KBM-7 (cell line): Measurements from ENCODE around the gene FBN2.

ENCODE experiments used
- DNase-seq: peaks from one replicate; pipeline ENCODE4 v3.0.0-alpha.2; 2015
- in situ Hi-C: fragments of 300-500 bp; cut with MboI; formaldehyde crosslinking; loops from 2 replicates; pipeline ENCODE4 v1.14.3; 2020; ENCODE audit warnings: low sequenced_read_pairs, low pct_unique_long_range_greater_than_20kb, mixed read lengths

FBN2 gene

DNA sequence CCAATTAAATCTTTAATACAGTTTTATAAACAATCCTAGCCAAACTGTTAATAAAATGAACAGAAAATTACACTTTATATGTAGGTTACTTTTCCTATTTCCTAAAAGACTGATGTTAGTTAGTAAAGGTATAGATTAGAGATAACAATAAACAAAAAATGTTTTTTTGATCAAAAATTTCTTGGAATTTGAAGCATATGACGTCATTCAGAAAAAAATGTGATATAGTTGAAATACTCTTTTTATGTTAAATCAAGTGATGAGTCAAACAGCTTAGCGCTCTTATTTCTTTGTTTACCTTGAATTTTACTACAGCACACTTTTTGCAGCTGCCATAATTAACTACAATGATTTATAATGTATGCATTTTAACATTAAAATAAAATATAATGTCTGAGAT, 258.7 kb downstream of the FBN2 start:
- in situ Hi-C loops = no loop called here

DNA sequence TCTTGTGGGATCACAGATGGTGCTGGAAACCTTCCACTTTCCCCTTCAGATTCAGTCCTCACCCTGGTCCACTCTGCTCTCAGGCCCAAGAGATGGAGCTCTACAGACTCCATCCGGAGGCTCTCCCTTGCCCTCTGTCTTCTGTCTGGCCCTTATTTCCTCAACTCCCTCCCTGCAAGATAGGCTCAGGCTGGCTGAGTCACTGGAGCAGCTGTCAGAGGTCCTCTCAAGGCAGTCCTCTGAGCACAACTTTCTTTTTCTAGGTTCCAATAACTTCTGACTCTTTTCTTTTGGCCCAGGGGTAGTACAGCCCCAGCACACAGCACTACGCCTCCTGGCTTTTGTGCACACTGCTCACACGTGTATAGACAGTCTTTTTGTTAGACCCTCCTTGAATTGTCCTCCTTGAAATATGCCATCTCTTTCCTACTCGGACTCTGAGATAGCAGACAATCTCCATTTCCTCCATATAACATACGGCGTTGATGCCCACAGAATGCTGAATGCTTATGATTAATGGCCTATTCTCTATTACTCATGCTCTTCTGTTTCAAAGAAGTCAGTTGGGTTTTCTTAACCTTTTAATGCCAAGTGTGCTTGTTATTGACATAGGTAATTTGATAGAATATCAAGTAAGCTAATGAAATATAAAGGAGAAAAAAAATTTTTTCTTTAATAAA, 261.4 kb downstream of the FBN2 start:
- no peak for DNase-seq
- in situ Hi-C loops = no loop called here

More for the DNA sequence above, 258.7 kb downstream of the FBN2 start:
- no peak for DNase-seq

DNA sequence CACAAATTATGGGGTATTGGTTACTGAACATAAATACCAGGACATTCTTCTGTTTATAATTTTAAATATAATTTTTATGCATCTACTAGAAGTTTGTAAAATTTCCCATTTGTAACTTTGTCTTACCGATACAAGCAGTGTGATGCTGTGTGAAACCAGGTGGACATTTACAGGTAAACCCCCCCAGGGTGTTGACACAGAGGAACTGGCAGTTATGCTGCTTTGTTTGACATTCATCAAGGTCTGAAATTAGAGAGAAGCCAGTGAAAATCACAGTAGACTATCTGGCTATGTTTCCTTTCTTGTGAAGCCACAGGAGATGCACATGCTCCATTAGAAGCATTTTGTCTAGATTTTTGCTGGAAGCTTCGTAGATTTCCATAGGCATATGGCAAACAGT, 263.6 kb downstream of the FBN2 start:
- no peak for DNase-seq
- in situ Hi-C loops = no loop called here

DNA sequence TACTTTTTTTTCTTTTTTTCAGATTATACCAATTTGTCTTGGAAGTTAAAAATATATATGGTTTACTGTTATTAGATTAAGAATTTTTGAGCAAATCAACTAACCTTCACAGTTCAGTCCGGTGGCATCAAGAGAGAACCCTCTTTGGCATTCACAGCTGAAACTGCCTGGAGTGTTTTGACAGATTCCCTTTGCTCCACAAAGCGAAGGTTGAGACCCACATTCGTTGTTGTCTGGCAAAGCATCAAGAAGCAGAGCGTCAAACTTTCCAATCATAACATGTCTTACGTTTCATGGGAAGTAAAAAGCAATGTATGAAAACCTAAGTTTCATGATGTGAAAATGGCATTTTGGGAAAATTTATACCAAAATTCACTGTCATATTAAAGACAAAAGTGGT, 264.3 kb downstream of the FBN2 start:
- in situ Hi-C loops = no loop called here
- DNase-seq = no peak

DNA sequence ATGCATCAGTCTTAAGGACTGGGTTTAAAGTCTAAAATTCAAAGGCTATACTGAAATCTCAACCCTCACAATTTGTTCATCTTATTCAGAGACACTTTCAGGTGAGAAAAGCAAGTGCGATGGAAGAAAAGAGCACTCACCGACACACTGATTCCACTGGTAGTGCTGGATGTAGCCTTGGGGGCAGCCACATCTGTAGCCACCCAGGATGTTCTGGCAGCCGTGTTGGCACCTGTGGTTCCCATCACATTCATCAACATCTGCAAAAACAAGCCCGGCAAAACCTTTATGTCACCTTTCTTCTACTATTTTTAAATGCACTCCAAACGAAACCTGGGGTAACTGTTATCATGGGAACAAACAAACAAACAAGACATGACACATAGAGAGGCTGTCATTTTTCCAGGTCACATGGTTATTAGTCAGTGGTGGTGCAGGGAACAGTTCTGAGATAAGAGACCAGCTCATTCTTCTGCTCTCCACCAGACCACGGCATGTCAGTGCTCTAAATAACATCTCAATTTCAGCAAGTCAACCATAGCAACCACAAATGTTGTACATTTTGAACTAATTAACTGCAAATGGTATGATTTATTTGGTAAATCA, 266.1 kb downstream of the FBN2 start:
- DNase-seq = no peak
- in situ Hi-C loops = no loop called here

DNA sequence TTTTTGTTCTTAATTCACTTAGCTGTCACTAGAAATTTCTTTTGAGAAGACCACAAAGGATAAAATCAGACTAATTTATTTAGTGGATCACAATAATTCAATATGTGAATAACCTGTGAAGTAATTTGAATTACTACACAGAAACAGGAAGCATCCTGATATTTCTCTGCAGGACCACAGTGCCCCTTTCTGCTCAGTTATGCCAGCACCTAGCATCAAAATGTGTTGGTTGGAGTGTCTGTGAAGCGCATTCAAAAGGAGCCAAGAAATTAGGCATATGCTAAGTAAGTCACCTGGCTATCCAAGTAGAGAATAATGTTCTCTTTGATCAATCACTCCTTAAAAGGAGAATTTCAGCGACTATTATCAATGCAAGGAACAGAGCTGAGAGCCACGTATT, 267.0 kb downstream of the FBN2 start:
- DNase-seq = no peak
- in situ Hi-C loops = no loop called here

DNA sequence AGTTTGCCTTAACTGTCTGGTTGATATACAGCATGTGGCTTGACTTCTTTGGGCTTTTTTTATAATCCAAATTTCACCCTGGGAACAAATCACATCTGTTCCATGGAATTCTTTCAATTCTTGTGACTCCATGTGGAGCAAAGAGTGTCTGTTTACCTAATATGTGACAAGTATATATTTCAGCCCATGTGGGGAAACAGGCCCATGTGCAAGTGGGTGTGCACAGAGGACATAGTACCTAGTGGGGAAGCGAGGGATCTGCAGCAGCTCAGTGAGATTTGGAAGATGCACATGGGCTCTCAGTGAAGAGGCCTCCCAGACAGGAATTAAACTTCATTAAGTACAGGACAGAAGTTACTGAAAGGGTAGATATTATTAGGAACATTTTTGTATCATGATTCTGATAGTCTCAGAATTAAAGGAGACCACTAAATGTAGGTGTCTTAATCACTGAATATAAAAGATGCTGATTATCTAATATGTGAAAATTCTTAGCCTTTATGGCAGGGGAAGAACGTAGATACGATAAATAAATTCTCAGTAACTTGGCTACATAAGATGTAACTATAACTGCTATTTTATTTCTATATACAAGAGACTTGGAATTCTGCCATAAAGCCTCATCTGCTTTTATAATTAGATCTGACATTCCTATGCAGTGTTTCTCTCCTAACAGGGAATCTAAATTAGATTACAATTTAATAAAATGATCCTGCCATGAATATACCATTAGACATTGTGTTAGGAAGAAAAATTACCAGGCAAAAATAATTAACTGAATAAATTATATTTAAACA, 273.3 kb downstream of the FBN2 start:
- in situ Hi-C loops = no loop called here
- DNase-seq = no peak

DNA sequence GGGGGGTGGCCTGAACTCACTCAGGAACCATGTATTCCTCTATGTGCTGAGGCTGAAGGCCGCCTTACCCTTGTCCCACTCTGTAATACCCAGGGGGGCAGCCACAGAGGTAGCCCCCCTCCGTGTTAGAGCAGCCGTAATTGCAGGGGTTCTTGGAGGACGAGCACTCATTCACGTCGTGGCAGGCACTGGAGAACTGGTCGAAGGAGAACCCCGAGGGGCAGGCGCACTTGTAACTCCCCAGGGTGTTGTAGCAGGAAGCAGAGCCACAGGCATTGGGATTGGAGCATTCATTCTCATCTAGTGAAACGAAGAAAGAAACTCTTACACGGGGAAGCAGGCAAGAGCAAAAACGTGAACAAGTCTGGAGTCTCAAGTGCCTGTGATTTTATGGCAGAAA, 274.7 kb downstream of the FBN2 start:
- in situ Hi-C loops = no loop called here
- DNase-seq = no peak

DNA sequence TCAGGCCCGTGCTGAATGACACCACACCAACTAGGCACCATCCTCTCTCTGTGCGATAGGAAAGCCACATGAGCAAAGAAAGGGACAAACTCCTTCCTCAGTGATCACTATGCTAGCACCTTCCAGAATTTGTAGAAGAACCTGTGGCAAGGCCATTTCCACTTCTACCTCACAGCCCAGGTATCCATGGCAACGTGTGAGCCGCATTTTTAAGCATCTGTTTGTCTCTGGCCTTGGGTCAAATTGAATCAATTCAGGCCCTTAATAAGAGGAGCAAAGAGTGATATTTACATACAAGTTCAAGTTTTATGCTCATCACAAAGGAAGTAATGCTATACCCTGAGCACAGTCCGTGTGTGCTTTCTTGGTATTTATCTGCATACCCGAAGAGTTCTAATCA, 275.1 kb downstream of the FBN2 start:
- no peak for DNase-seq
- in situ Hi-C loops = no loop called here

DNA sequence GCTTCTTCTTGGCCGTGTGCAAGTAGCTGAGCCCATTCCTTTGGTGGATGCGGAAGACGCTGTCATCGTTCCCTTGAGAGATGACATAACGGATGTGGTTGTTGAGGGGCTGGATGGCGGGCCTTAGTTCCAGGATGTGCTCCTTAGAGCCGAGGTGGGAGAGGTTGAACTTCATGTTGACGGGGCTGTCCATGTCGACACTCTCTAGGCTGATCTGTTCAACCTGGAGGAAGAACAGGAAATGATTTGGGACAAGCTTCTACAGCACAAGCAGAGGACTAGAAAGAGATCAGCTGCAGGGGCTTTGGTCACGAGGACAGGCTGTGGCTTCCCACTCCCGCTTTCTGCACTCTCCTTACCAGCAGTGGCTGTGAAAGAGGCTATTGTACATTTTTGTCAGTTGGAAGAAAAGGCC, 278.4 kb downstream of the FBN2 start:
- DNase-seq = no peak
- in situ Hi-C loops = no loop called here

DNA sequence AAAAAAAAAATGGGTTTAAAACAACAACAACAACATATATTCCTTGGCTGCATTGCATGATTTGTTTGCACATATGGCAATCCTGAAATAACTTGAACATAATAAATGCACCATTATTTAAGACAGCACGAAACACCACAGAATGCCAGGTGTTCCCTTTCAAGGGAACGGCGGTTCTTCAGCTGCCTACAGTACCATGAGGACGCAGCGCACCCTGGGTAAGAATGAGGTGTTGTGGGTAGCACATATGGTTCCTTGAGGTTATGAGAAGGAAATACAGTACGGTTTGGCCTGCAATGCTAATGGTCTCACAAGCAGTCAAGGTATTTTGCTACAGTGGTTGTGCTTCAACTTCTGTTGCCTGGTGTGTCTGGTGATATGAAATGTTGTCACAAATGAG, 279.7 kb downstream of the FBN2 start:
- no peak for DNase-seq
- in situ Hi-C loops = no loop called here

DNA sequence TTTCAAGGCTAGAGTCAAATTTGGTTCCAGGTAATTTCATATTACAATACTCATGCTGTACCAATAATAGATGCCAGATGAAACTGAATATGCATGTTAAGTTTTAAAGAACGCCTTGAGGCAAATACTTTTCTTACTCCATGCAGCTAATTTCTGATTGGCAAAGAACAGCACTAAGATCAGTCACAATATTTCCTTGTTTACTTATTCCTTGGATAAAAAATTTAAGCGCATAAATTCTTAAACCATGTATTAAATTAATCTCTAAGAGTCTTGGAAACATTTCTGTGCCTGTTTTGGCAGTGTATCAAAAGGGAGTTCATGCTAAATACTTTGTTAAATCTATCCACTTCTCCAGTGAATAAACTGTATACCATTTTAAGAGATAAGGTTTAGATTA, 281.0 kb downstream of the FBN2 start:
- in situ Hi-C loops = no loop called here
- no peak for DNase-seq

DNA sequence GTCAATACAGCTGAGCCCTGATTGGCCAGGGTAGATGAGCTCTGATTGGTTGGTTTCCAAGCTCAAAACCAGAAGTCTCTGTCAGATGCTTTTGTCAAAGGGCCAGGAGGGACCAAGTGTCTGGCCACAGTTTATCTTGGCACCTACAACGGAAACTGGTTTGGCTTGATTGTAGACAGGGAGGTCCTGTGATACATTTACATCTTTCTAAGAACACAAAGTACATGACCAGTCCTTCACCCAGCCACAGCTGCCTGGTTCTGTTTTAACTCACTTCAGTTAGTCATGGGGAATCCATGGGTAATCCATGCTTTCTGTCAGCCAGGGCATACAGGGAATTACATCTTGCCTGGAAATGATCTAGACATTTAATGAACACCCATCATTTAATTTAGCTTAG, 283.3 kb downstream of the FBN2 start:
- in situ Hi-C loops = no loop called here
- no peak for DNase-seq

DNA sequence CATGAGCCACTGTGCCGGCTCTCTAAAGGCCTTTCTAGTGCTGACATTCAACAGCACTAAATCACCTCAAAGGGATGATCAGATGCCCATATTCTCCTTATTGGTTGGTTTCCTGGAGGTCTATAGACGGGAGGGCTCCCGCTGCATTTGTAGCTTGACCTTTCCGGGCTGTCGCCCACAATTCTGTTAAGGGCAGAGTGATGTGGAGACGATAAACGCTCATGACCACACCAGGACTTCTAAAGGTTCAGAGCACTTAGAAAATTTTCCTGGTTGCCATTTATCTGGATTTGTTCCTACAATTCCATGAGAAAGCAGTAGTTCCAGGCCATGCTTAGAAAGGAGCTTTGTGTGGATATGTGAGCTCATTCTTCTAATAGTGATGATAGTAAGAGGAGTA, 284.2 kb downstream of the FBN2 start:
- in situ Hi-C loops = no loop called here
- no peak for DNase-seq

DNA sequence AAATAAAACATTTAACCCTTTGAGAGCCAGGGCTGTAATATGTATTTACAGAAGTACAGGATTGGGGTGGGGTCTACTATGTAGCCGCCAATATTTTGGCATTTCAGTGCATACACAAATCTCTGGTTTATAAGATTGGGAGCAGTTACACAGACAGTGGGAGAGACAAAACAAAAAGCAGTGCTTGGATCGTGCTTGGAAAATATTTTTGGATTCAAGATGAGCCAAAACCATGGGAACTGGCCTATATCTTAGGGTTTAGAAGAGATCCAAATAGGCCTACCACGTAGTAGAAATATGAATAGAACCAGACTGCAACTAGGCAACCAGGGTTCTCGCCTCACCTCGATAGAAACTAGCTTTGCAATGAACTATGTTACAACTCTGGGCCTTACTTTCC, 284.9 kb downstream of the FBN2 start:
- DNase-seq = no peak
- in situ Hi-C loops = no loop called here

DNA sequence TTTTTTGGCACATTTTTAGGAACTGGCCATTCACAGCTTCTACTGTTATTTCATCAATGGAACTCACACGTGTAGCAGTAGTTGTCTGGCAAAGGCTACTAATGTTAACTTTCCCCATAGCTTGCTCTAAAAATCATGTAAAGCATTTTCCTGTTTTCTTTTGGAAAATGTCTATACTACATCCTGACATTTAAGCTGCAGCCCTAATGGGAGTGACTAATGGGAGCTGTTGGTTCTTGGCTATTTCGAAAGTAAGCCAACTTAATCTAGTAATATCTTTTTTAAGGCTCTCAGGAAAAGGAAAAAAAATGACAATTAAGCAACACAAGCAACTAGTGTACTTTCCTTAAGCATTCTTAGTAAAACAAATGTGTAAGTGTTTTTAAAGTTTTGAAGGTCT, 285.3 kb downstream of the FBN2 start:
- in situ Hi-C loops = no loop called here

DNA sequence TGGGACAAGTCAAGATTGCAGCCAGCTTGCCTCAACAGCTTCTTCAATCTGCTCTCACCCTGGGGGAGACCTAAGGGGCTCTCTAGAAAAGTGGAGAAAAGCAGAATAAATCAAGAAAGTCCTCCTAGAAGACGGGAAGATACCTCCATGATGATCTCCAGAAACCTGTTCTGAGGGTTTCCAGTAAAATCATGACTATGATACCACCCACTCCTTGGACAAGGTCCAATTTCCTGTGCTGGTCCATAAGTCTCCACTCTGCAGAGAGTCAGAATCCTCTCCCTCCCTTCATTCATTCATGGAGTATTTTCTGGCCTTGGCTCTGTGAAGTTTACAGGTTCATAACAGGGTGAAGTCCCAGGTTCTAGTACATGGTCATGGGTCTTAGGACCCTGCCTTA, 285.8 kb downstream of the FBN2 start:
- no peak for DNase-seq

More for the DNA sequence above, 285.3 kb downstream of the FBN2 start:
- DNase-seq = no peak

DNA sequence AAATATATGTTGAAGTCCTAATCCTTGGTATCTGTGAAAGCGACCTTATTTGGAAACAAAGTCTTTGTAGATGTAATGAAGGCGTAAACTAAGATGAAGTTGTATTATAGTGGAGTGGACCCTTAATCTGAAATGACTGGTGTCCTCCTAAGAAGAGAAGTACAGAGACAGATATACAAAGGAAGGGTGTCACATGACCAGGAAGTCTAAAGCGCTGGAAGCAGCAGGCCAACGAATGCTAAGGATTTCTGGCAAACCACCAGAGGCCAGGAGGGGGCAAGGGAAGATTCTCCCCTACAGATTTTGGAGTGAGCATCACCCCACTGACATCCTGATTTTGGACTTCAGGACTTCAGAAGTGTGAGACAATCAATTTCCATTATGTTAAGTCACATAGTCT, 292.1 kb downstream of the FBN2 start:
- in situ Hi-C loops = no loop called here
- no peak for DNase-seq

More for the DNA sequence above, 285.8 kb downstream of the FBN2 start:
- in situ Hi-C loops = no loop called here

DNA sequence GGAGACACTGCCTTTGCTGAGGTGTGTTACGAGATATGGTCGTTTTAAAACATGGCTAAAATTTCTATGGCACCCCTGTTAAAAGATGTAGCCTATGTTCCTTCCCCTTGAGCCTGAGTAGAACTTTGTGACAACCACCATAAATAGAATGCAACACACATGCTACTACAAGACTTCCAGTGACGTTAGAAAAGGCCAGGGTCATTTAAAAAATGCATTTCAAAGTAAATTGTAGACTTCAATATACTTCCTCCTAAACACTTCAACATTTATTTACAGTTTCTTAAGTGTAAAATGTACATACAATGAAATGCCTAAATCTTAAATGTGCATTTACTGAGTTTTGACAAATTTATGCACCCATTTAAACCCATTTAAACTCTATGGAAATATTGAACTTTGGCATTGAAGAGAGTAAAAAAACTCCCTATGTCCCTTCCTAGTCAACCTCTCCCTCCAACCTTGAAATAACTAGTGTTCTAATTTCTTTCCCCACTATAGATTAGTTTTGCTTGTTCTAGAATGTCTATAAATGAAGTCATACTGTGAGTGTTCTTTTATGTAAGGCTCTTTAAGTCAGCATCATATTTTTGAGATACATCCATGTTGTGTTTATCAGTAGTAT, 294.0 kb downstream of the FBN2 start:
- in situ Hi-C loops = no loop called here
- DNase-seq = no peak

DNA sequence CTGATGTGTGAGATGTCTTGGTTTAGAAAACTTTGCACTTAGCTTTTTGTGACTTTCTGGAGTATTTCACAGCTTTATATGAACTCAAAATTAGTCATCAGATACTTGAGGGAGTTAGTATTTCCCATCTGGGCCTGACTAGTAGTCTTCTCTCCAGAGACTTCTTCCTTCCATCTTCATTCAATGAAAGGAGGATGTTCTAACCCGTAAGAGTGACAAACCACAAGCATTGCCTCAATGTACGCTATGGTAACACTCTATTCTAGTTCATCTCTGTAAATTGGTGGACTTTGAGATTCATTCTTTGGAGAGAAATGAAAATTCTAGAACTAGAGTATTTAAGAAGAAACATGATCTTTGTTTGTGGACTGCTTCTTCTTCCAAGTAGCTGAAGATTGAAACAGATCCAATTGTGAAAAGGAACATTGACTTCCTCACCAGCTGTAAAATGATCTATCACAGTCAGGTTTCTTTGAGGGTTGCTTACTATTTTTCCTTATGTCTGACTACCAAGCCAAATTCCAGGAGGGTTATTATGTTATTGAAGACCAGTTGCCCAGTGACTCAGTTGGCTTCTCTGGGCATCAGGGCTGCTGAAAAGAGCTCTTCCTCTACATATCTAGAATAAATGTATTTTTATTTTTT, 296.9 kb downstream of the FBN2 start:
- in situ Hi-C loops = no loop called here
- no peak for DNase-seq
